Measurements from ENCODE around the gene ADAMTS17.

ADAMTS17 gene

GRCh38 chr15:100106732-100107131 lies 235.0 kb downstream of the ADAMTS17 start:
- H3K9me3 ChIP-seq (ENCODE audit: control insufficient read depth, insufficient read depth, low read length): no peaks in the 10 kb centered on the region
- H3K36me3 ChIP-seq (ENCODE audit: control insufficient read depth, low read length): no peaks in the 10 kb centered on the region
- no peak overlapping the region for H3K4me3 ChIP-seq (ENCODE audit: low read length)
- no peak overlapping the region for H3K27ac ChIP-seq (ENCODE audit: low read depth, low read length)
- H3K9me2 ChIP-seq (replicated peaks; ENCODE audit: control insufficient read depth, low read length): no peaks in the 10 kb centered on the region
- H3K27me3 ChIP-seq (ENCODE audit: control insufficient read depth, low read length): no peaks in the 10 kb centered on the region
- TF ChIP-seq EZH2phosphoT487 (IDR thresholded peaks at IDR 0.05; ENCODE audit: borderline replicate concordance, low read length) (no peak), CTCF (IDR thresholded peaks at IDR 0.05; ENCODE audit: low read depth, low read length, poor library complexity, severe bottlenecking) (no peak)
- no peaks in the 10 kb centered on the region for H3K4me1 ChIP-seq (ENCODE audit: control insufficient read depth, low read length)
- H3F3A ChIP-seq (ENCODE audit: control insufficient read depth, insufficient read depth): no peaks in the 10 kb centered on the region
- H4K20me1 ChIP-seq (ENCODE audit: control insufficient read depth, insufficient read depth, low read depth, low read length): no peaks in the 10 kb centered on the region
- H3K4me2 ChIP-seq (ENCODE audit: low read length): no peak overlapping the region
- no peaks in the 10 kb centered on the region for H3K79me2 ChIP-seq (ENCODE audit: control insufficient read depth, low read length)

DNA sequence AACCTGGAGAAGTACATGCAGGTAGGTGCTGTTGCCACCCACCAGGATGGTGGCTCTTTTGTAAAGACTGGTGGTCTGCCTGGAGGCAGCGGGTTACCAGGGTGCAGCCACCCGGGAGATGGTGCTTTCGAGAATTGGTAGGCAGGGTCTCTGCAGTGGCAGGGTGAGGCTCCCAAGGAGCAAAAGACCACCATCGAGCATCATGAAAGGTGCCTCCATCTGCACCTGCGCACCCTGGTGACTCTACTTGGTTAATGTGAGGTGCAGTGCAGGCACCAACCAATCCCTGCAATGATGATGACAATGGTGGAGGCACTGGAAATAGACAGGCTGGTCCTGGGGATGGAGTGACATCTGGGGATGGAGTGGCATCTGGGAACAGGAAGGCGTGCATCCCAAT lies 236.7 kb downstream of the ADAMTS17 start:
- H3K9me3 ChIP-seq (ENCODE audit: control insufficient read depth, insufficient read depth, low read length): no peaks in the 10 kb centered on the region
- TF ChIP-seq CTCF (IDR thresholded peaks at IDR 0.05; ENCODE audit: low read depth, low read length, poor library complexity, severe bottlenecking): no peak
- TF ChIP-seq EZH2phosphoT487 (IDR thresholded peaks at IDR 0.05; ENCODE audit: borderline replicate concordance, low read length): no peak
- H3K27me3 ChIP-seq (ENCODE audit: control insufficient read depth, low read length): no peaks in the 10 kb centered on the region
- H3K9me2 ChIP-seq (replicated peaks; ENCODE audit: control insufficient read depth, low read length): no peaks in the 10 kb centered on the region
- H3K4me3 ChIP-seq (ENCODE audit: low read length): no peak overlapping the region
- H3K36me3 ChIP-seq (ENCODE audit: control insufficient read depth, low read length): no peaks in the 10 kb centered on the region
- no peaks in the 10 kb centered on the region for H3F3A ChIP-seq (ENCODE audit: control insufficient read depth, insufficient read depth)
- no peak overlapping the region for H3K27ac ChIP-seq (ENCODE audit: low read depth, low read length)
- H3K4me2 ChIP-seq (ENCODE audit: low read length): no peak overlapping the region
- H4K20me1 ChIP-seq (ENCODE audit: control insufficient read depth, insufficient read depth, low read depth, low read length): no peaks in the 10 kb centered on the region
- no peaks in the 10 kb centered on the region for H3K4me1 ChIP-seq (ENCODE audit: control insufficient read depth, low read length)
- no peaks in the 10 kb centered on the region for H3K79me2 ChIP-seq (ENCODE audit: control insufficient read depth, low read length)

GRCh38 chr15:100104245-100104644 lies 237.5 kb downstream of the ADAMTS17 start:
- Histone ChIP-seq H3K27ac (ENCODE audit: low read depth, low read length) (no peak overlapping the region), H3K4me3 (ENCODE audit: low read length) (no peak overlapping the region), H3K9me3 (ENCODE audit: control insufficient read depth, insufficient read depth, low read length) (no peaks in the 10 kb centered on the region), H4K20me1 (ENCODE audit: control insufficient read depth, insufficient read depth, low read depth, low read length) (no peaks in the 10 kb centered on the region), H3K4me2 (ENCODE audit: low read length) (no peak overlapping the region), H3K4me1 (ENCODE audit: control insufficient read depth, low read length) (no peaks in the 10 kb centered on the region), H3K9me2 (replicated peaks; ENCODE audit: control insufficient read depth, low read length) (no peaks in the 10 kb centered on the region), H3K79me2 (ENCODE audit: control insufficient read depth, low read length) (no peaks in the 10 kb centered on the region), H3K36me3 (ENCODE audit: control insufficient read depth, low read length) (no peaks in the 10 kb centered on the region), H3K27me3 (ENCODE audit: control insufficient read depth, low read length) (no peaks in the 10 kb centered on the region), H3F3A (ENCODE audit: control insufficient read depth, insufficient read depth) (no peaks in the 10 kb centered on the region)
- TF ChIP-seq EZH2phosphoT487 (IDR thresholded peaks at IDR 0.05; ENCODE audit: borderline replicate concordance, low read length) (no peak), CTCF (IDR thresholded peaks at IDR 0.05; ENCODE audit: low read depth, low read length, poor library complexity, severe bottlenecking) (no peak)

- H3K9me3 ChIP-seq (ENCODE audit: control insufficient read depth, insufficient read depth, low read length): no peaks in the 10 kb centered on the region
- H3F3A ChIP-seq (ENCODE audit: control insufficient read depth, insufficient read depth): no peaks in the 10 kb centered on the region
- no peaks in the 10 kb centered on the region for H3K4me1 ChIP-seq (ENCODE audit: control insufficient read depth, low read length)
- H3K4me2 ChIP-seq (ENCODE audit: low read length): no peak overlapping the region
- H3K4me3 ChIP-seq (ENCODE audit: low read length): no peak overlapping the region
- no peaks in the 10 kb centered on the region for H3K9me2 ChIP-seq (replicated peaks; ENCODE audit: control insufficient read depth, low read length)
- TF ChIP-seq CTCF (IDR thresholded peaks at IDR 0.05; ENCODE audit: low read depth, low read length, poor library complexity, severe bottlenecking) (no peak), EZH2phosphoT487 (IDR thresholded peaks at IDR 0.05; ENCODE audit: borderline replicate concordance, low read length) (no peak)
- no peaks in the 10 kb centered on the region for H3K36me3 ChIP-seq (ENCODE audit: control insufficient read depth, low read length)
- H4K20me1 ChIP-seq (ENCODE audit: control insufficient read depth, insufficient read depth, low read depth, low read length): no peaks in the 10 kb centered on the region
- H3K79me2 ChIP-seq (ENCODE audit: control insufficient read depth, low read length): no peaks in the 10 kb centered on the region
- no peak overlapping the region for H3K27ac ChIP-seq (ENCODE audit: low read depth, low read length)
- H3K27me3 ChIP-seq (ENCODE audit: control insufficient read depth, low read length): no peaks in the 10 kb centered on the region
These were observed 237.9 kb downstream of the ADAMTS17 start for GRCh38 chr15:100103828-100104227.

All from DOHH2 (cell line).